IPS-NIHi7 (cell line): ENCODE measurements around the gene S100A5.

Experiments
- DNase-seq: peaks from one replicate; pipeline ENCODE4 v3.0.0; 2012; ENCODE audit warnings: mixed read lengths; ENCODE audit errors: extremely low spot score

The S100A5 gene

DNA sequence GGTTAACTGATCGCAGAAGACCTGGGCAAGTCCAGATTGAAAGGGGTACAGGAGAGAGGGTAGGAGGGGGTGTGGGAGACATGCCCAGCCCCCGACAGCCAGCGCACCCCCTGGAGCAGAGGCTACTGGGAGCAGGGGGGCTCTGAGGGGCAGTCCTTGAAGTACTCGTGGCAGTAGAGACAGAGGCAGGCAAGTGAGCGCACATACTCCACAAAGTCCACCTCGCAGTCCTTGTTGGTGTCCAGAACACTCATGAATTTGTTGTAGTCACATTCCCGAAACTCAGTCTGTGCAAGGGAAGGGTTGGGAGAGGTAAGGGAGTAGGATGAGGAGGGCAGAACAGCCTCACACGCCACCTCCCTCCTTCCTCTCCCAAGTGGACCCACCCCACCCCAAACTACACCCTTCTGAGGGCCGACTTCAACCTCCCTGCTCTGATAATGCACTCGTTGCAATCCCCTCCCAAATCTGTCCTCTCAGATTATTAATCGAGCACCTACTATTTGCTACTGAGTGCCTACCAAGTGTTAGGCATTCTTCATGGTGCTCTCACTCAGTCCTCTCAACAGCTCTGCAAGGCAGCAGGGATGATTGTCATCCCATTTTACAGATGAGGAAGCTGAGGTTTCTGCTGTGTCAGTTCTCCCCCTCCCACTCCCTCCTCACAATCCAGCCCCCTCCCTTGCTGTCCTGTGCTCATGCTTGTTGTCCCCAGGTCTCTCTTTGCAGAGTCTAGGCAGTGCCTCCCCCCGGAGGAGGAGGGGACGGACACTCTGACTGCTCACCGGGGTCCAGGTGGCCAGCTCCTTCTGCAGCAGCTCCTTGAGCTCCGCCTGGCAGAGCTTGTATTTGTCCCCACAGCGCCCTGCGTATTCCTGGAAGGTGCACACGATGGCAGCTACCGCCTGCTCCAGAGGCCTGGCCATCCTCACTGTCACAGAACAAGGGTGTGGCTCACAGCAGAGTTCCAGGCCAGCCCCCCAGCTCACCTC, 7.1 kb upstream of the S100A5 start:
- DNase-seq, result peak; percentile 5

- DNase-seq, result peak; percentile 21
These were observed 6.2 kb upstream of the S100A5 start for GRCh38 chr1:153546796-153547559.

DNA sequence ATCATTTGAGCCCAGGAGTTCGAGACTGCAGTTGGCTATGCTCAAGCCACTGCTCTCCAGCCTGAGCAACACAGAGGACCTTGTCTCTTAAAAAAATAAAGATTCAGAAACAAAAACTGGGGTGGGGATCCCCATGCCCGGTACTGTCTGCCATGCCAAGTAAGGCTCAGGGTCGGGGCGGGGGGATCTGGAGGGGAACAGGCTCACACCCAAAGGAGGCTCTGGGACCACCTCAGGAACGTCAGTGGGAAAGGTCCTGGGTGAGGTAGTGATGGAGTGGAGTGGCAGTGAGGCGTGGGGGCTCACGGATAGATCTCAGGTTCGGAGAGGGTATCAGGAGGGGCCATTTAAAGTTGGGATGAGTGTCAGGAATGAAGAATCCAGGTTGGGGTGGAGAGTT, 5.6 kb upstream of the S100A5 start:
- no peak for DNase-seq

GRCh38 chr1:153545067-153546055, 4.6 kb upstream of the S100A5 start, which contains the start of gene S100A4:
S100A4 (minus strand) TSS chr1:153545806; CDS start chr1:153544794, 1,012 bp downstream.
- peak; percentile 94 for DNase-seq

GRCh38 chr1:153544453-153545066, 3.8 kb upstream of the S100A5 start:
- no peak for DNase-seq

GRCh38 chr1:153543736-153544135, 3.0 kb upstream of the S100A5 start:
- DNase-seq, result no peak

DNA sequence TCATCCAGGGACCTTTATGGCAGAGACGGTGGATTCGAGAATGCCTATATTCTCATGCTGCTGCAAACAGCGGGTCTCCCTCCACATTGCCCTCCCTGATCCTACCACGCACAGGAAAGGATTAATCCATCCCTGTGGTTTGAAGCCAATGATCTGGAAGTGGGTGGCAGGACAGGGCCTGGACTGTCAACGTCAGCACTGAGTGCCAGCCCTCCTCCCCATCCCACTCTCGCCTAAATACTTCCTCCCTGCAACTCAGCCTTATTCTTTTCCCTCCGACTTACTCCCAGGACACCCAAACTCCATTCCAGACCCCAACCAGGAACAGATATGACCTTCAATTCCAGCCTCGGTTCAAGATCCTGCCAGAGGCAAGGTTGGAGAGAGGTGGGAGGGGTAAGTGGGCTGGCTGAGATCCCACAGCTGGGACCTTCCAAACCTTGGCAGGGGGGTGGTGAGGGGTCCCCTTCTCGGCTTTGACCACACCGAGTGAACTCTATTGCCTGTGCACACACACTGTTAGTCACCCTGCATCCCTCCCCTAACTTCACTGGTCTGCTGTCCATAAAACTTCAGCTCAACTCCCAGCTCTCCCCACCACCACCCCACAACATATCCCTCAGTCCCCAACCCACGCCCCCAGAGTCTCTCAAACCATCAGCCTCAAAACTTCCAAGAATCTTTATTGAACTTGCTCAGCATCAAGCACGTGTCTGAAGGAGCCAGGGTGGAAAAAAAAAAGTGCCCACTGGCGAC, 2.4 kb upstream of the S100A5 start:
- DNase-seq, result no peak

DNA sequence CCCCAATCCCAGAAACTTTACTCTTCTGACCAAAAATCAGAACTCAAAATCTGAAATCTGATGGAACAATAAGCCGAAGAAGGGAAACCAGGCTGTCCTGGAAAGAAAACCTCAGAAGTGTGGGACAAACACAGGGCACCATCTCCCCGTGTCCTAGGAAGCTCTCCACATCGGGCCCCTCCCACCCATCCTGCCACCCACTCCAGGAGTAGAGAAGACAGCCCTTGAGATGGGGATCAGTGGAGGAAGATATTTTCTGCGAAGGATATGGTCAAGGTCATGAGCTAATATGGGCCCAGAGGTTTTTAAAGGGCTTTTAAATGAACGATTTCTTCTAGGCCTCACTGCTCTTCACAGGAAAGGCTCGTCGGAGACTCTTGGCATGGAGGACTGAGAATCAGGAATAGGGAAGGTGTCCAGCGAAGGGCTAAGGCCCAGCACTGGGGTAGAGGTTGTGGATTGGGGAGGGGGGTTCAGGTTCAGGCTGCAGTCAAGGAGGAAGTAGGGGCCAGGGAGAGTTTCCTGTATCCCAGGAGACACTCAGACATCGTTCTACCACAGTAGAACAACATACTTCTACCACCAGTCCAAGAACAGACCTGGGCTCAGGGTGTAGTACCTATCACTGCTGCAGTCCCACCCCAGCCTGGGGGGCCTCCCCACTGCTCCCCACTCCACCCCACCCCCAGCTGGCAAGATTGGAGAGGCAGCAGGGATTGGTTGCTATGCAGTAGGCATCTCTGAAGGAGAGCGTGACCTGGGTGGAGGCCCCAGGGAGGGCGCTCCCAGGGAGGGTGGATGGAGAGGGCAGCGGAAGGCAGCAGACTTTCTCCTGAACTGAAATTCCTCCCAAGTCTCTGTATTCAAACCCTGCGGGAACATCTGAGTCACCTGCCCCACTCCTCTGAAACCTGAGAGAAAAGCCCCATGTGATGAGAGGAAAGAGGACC, 1.2 kb upstream of the S100A5 start:
- no peak for DNase-seq

- DNase-seq, result no peak
These were observed 1.2 kb downstream of the S100A5 start for GRCh38 chr1:153539395-153540093.

DNA sequence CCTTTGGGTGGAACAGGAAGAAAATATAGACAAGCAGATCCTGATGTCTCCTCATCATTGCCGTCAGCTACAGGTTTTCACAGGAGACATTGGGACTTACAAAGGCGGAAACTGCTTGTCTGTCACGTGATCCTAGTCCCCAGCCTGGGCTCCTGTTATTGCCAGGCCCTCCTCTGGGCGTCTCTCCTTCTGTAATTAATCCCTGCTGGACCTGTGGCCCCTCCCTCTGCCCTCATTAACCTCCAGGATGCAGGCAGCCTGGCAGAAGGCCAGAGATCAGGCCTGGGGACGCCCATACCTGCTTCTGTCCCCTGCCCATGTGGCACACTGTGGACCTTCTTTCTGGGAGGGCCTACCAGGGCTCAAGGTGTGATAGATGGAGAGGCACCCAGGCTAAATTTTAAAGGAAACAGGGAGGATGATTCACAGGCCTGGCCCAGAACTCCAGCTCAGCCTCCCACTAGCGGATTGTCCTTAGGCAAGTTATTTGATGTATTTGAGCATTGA, 2.4 kb downstream of the S100A5 start:
- DNase-seq, result peak; percentile 81

- DNase-seq, result no peak
These were observed 3.4 kb downstream of the S100A5 start for GRCh38 chr1:153537376-153537730.

DNA sequence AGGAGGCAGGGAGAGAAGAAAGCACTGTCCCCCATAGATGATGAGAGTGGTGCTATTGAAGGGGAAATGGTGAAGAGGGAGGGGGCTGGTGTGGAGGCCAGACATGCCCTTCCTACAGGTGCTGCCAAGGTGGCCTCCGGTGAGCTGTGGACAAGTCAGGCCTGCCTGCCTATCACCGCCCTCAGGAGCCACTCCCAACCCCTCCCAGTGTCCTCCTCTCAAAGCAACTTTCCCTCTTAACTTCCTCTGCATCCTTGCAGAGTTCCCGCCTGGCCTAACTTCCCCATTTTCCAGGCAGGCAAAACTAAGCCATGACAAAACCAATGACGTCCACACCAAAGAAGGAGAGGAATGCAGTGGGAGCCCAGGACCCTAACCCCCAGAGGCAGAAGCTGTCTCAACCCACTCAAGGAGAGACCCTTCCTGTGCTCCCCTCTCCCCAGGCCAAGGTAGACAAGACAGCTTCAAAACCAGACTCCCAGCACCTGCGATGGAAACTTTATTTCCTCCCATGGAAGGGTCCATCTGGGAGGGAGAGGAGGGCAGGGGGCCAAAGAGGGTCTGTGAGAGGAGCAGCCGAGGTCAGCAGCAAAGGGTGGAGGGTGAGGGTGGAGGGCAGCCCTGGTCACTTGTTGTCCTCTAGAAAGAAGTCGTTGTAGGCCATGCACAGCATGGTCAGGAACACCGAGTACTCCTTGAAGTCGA, 3.9 kb downstream of the S100A5 start:
- DNase-seq, result peak; percentile 10

GRCh38 chr1:153536012-153536670, 4.6 kb downstream of the S100A5 start:
- DNase-seq, result peak; percentile 23

GRCh38 chr1:153535242-153536011, 5.3 kb downstream of the S100A5 start, which contains the start of gene S100A6:
S100A6 (minus strand) TSS chr1:153535991; CDS start chr1:153535339, 652 bp downstream.
- DNase-seq, result peak; percentile 18

DNA sequence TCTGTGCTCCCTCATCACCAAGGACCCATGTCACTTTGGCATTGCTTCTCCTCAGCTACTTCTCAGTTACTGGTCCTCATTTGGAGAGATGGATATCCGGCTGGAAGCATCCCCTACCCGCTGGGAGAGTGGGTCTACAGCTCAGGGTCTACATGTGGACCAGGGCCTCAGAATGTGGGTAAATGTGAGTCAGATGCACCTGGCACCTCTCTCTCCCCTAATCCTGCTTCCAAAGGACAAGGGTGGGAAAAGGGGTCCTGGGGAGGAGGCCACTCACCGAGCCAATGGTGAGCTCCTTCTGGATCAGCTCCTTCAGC, 5.9 kb downstream of the S100A5 start:
- DNase-seq, result no peak

DNA sequence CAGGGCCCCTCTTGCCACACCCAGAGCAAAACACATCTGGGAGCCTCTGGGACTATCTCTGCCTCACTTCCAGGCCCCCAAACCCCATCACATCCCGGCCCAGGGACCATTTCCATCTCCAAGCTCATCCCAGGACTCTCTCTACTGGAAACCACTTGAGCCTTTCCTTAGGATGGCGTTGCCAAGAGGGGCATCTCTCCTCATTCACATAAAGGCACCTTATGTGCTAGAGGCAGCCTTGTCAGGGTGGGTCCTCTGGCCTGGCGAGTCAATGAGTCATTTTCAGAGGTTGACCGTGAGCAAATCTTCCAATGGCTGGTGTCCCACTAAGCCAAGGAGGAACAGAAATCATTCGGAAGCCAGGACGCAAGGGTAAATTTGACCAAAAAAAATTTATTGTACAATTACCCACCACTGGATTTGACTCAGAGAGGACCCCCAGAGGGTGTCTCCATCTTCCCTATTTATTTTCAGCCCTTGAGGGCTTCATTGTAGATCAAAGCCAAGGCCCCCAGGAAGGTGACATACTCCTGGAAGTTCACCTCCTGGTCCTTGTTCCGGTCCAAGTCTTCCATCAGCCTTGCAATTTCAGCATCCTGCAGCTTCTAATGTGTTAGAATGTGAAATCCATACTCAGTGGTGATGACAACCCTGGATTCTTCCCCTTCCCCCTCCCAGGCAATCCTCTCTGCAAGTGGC, 6.4 kb downstream of the S100A5 start:
- DNase-seq, result peak; percentile 5
